ENCODE results near the gene GAPT.

GAPT gene

DNA sequence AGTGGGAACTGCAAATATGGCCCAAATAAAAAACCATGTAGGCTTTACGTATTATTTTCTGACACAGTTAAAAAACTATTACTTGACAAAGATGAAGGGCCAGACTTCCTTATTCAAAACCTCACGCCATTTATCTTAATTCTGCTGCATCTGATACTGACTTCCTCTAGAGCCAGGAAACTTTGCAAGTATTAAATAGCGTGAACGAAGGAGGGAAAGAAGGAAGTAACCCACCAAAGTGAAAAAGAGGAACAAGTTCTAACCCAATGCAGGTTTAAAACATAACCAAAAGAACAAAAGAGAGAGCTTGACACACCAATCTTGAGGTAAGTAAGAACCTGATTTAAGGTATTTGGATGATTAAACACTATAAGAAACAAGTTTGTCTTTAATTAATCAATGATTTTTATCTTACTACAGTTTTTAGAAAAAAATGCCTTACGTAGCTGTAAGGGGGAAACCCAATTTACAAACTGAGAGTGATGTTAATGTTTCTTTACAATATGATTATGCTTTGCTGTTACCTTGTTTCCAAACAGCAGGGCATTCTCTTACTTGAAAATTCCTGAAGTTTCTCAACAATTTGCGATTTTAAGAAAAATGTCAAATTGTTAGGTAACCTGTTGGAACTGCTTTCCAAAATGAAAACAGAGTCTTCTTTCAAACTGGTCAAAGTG lies at the start of gene GAPT:
Gene GAPT, plus strand, starts transcription at position 220 of the 677 bp plus-strand sequence. CDS start 3,102 bp downstream, outside the sequence.
- no peak for DNase-seq (ENCODE audit: low read depth in 2 of 2)

- no peak for DNase-seq (ENCODE audit: low read depth in 2 of 2)
Measured at GRCh38 chr5:58444805-58445204, 46.4 kb upstream of the GAPT start.

DNA sequence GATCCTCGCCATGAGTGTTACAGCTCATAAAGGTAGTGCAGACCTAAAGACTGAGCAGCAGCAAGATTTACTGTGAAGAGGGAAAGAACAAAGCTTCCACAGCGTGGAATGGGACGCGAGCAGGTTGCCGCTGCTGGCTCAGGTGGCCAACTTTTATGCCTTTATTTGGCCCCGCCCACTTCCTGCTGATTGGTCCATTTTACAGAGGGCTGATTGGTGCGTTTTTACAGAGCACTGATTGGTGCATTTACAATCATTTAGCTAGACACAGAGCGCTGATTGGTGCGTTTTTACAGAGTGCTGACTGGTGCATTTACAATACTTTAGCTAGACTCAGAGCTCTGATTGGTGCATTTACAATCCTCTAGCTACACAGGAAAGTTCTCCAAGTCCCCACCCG lies 45.2 kb upstream of the GAPT start:
- no peak for DNase-seq (ENCODE audit: low read depth in 2 of 2)

GRCh38 chr5:58447226-58447625 lies 44.0 kb upstream of the GAPT start:
- no peak for DNase-seq (ENCODE audit: low read depth in 2 of 2)

- no peak for DNase-seq (ENCODE audit: low read depth in 2 of 2)
Measured at GRCh38 chr5:58450018-58450417, 41.2 kb upstream of the GAPT start.

DNA sequence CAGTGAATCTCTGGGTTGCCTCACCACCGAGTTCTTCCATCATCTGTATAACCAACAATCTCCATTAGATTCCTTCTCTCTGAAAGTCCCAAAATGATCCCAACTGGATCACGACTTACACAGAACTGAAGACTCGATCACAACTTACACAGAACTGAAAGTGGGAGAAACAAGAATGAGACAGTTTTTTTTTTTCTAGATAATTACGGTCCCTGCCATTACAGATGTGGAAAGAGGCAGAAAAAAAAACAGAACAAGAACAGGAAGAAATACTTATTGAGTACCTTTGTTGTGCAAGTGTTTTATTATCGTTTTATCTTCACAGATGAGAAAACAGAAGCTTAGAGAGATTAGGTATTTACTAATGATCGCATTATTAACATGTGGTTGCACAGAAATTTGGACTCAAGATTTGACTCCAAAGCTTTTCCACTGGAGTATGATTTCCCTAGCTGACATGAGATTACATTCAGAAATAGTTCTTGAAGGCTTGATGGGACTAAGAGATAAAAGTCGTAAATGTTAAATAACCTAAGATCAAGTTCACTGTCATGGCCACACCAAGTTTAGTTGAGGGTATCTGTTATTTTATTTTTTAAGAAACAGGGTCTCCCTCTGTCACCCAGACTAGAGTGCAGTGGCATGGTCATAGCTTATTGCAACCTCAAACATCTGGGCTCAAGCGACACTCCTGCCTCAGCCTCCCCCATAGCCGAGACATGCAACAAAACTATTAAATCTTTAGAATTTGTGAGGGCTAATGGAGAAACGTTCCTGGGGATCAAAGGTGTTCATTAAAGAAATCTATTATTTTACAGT lies 40.2 kb upstream of the GAPT start:
- no peak for DNase-seq (ENCODE audit: low read depth in 2 of 2)

GRCh38 chr5:58451732-58452565 lies 39.3 kb upstream of the GAPT start:
- no peak for DNase-seq (ENCODE audit: low read depth in 2 of 2)

- no peak for DNase-seq (ENCODE audit: low read depth in 2 of 2)
Measured at GRCh38 chr5:58452566-58453258, 38.5 kb upstream of the GAPT start.

GRCh38 chr5:58453306-58453705 lies 37.9 kb upstream of the GAPT start:
- DNase-seq (ENCODE audit: low read depth in 2 of 2), result no peak

DNA sequence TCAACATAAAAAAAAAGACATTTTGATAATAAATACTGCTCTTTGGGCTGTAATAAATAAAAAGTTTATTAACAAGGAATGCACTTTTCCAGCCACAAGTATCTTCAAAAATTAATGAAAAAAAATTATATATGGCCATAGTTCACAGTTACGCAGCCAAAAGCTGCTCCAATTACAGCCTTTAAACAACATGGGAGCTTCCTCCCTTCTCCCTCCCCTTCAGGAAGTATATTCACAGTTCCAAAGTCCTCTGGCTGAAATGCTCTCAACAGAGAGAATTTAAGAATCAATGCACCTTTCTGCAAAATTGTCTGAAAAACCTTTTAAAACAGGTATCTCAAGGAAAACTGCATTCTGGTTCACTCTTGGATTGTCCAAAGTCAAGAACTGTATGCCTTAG lies 37.2 kb upstream of the GAPT start:
- DNase-seq (ENCODE audit: low read depth in 2 of 2), result no peak

- DNase-seq (ENCODE audit: low read depth in 2 of 2), result no peak
Measured at GRCh38 chr5:58455066-58455465, 36.2 kb upstream of the GAPT start.

DNA sequence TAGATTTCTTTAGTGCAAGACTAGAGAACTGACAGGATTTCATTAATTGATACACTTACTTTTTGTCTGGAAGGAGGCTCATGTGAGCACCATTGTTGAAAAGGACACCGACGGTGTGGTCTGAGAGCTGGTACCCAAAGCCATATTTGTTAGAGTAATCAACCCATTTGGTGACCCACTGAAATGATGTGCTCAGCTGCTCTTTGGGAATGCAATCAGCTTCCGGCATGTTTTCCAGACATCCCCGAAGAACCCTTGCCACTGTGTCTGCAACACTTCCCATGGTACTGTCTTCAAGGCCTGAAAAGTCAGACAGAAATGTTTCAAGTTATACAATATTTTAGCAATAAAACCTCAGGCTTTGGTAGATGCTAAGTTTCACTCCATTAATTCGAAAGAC lies 35.8 kb upstream of the GAPT start:
- no peak for DNase-seq (ENCODE audit: low read depth in 2 of 2)

- no peak for DNase-seq (ENCODE audit: low read depth in 2 of 2)
Measured at GRCh38 chr5:58456026-58456425, 35.2 kb upstream of the GAPT start.

- DNase-seq (ENCODE audit: low read depth in 2 of 2), result no peak
Measured at GRCh38 chr5:58456486-58456885, 34.7 kb upstream of the GAPT start.

- no peak for DNase-seq (ENCODE audit: low read depth in 2 of 2)
Measured at GRCh38 chr5:58457050-58457449, 34.2 kb upstream of the GAPT start.

GRCh38 chr5:58458141-58458742 lies 33.0 kb upstream of the GAPT start:
- DNase-seq (ENCODE audit: low read depth in 2 of 2), result no peak

DNA sequence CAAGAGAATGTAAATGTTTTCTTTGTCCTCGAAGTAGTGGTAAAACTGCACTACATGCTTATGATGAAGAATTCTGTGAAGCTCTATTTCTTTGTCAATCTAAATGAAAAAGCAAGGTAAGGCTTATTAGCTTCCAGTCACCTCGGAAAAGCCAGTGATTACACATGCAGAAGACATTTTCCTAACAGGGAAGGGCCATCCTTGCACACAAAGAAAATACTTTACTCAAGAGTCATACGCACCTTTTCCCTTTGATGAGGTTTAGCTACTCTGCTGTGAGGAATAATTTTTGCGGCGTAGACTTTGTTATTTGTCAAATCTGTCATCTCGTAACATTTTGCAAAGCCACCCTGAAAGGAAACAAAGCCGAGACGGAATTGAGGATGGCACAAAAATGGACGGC lies 32.5 kb upstream of the GAPT start:
- no peak for DNase-seq (ENCODE audit: low read depth in 2 of 2)

DNA sequence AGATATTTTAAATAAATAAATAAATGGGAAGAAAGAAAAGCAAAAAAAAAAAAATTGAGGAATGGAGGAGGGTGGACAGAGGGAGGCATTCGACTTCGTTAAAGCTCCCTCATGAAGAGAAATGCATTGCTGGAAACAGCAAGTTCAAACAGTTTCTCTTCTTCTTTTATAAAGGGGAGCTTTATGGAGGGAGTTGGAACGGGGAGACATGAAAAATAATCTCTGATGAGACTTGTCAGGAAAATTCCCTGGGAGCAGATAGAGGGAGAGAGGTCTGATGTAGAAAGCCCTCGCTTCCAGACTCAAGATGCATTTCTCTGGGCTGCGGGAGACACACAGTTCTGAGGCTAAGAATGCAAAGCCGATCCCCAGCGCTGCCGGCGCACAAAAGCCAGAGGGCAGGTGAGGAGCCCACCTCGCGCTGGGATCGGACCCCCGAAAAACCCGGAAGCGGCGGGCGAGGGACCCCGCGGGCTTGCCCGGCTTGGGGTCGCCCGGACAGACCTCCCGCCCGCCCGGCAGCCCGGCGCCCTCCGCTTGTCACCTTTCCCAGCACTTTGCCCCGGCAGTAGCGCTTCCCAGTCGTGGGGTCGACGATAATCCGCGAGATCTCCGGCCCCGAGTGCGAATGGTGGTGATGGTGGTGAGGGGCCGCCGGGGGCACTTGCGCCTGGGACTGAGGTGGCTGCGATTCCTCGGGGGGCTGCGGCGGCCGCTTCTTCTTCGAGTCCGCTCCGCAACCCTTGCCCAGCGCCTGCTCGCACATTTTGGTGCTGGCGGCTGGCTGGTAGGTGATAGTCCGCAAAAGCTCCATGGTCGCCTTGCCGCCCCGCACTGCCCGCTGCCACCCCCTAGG lies 31.9 kb upstream of the GAPT start:
- DNase-seq (ENCODE audit: low read depth in 2 of 2), result no peak

GRCh38 chr5:58460002-58460731 lies 31.1 kb upstream of the GAPT start, which contains the start of gene PLK2:
TSS of gene PLK2 (minus strand) at chr5:58460086. CDS start at chr5:58459959, 127 bp downstream.
- DNase-seq (ENCODE audit: low read depth in 2 of 2), result peak; percentile 81 to 84

Measured in stimulated activated CD8-positive, alpha-beta memory T cell treated with anti-CD3 and anti-CD28 coated beads, Interleukin-7, amount 100 ng/mL, for 4 hours (primary cell).